SK-N-SH treated with all-trans-retinoic acid at 6 μM for 48 hours (cell line): ENCODE data around the gene GPNMB.

ENCODE experiments used
- ATAC-seq: fragments of 200-7000 bp; cut with Tn5 transposase; 3 replicates; pipeline ENCODE4 v1.9.1; 2020; ENCODE audit warnings: mild to moderate bottlenecking, moderate library complexity
- ARNTL ChIP-seq: fragments of 450-650 bp; formaldehyde crosslinking; IDR thresholded peaks from 2 replicates; pipeline ENCODE4 v1.5.0; 2020; ENCODE audit warnings: low read depth, mild to moderate bottlenecking, moderate library complexity, borderline replicate concordance
- BACH2 ChIP-seq: fragments of 250-450 bp; sonication (Bioruptor Pico); IDR thresholded peaks from 2 replicates; pipeline ENCODE4 v1.9.0; 2021; ENCODE audit warnings: mild to moderate bottlenecking, borderline replicate concordance
- CSDC2 ChIP-seq: fragments of 250-450 bp; sonication (Bioruptor Pico); IDR thresholded peaks from 2 replicates; pipeline ENCODE4 v1.5.0; 2020; ENCODE audit warnings: mild to moderate bottlenecking, moderate library complexity
- CSRNP3 ChIP-seq: fragments of 250-450 bp; sonication (Bioruptor Pico); IDR thresholded peaks from 2 replicates; pipeline ENCODE4 v1.5.1; 2021; ENCODE audit warnings: mild to moderate bottlenecking, moderate library complexity
- GLIS3 ChIP-seq: fragments of 250-450 bp; sonication (Bioruptor Pico); IDR thresholded peaks from 2 replicates; pipeline ENCODE4 v1.5.0; 2020; ENCODE audit warnings: mild to moderate bottlenecking, moderate library complexity
- ISL1 ChIP-seq: fragments of 250-450 bp; sonication (Bioruptor Pico); IDR thresholded peaks from 2 replicates; pipeline ENCODE4 v2.1.2; 2022; ENCODE audit warnings: mild to moderate bottlenecking, moderate library complexity
- OSR1 ChIP-seq: fragments of 250-450 bp; sonication (Bioruptor Pico); IDR thresholded peaks from 2 replicates; pipeline ENCODE4 v1.8.0; 2022; ENCODE audit warnings: moderate library complexity, mild to moderate bottlenecking, inconsistent platforms
- PATZ1 ChIP-seq: fragments of 250-450 bp; sonication (Bioruptor Pico); IDR thresholded peaks from 2 replicates; pipeline ENCODE4 v1.8.0; 2020; ENCODE audit warnings: mild to moderate bottlenecking, moderate library complexity, borderline replicate concordance
- PPARA ChIP-seq: fragments of 250-450 bp; sonication (Bioruptor Pico); IDR thresholded peaks from 2 replicates; pipeline ENCODE4 v1.5.0; 2020; ENCODE audit warnings: mild to moderate bottlenecking, borderline replicate concordance
- RARB ChIP-seq: fragments of 250-450 bp; sonication (Bioruptor Pico); IDR thresholded peaks from 2 replicates; pipeline ENCODE4 v1.8.0; 2021; ENCODE audit warnings: mild to moderate bottlenecking, moderate library complexity
- SNAI2 ChIP-seq: fragments of 250-450 bp; sonication (Bioruptor Pico); IDR thresholded peaks from 2 replicates; pipeline ENCODE4 v1.5.0; 2020; ENCODE audit warnings: mild to moderate bottlenecking, moderate library complexity
- TCF4 ChIP-seq: fragments of 250-450 bp; sonication (Bioruptor Pico); IDR thresholded peaks from 2 replicates; pipeline ENCODE4 v1.8.0; 2021; ENCODE audit warnings: mild to moderate bottlenecking, moderate library complexity, borderline replicate concordance
- TOX ChIP-seq: fragments of 250-450 bp; sonication (Bioruptor Pico); IDR thresholded peaks from 2 replicates; pipeline ENCODE4 v1.8.0; 2021; ENCODE audit warnings: mild to moderate bottlenecking, moderate library complexity, borderline replicate concordance
- TSHZ2 ChIP-seq: fragments of 250-450 bp; sonication (Bioruptor Pico); IDR thresholded peaks from 2 replicates; pipeline ENCODE4 v1.5.0; 2020; ENCODE audit warnings: mild to moderate bottlenecking, moderate library complexity
- ZC3H10 ChIP-seq: fragments of 250-450 bp; sonication (Bioruptor Pico); IDR thresholded peaks from 2 replicates; pipeline ENCODE4 v1.5.1; 2021; ENCODE audit warnings: mild to moderate bottlenecking, moderate library complexity
- ZFP3 ChIP-seq: fragments of 250-450 bp; sonication (Bioruptor Pico); IDR thresholded peaks from 2 replicates; pipeline ENCODE4 v1.5.0; 2020; ENCODE audit warnings: mild to moderate bottlenecking, moderate library complexity
- ZFP30 ChIP-seq: fragments of 450-650 bp; formaldehyde crosslinking; IDR thresholded peaks from 2 replicates; pipeline ENCODE4 v1.5.0; 2022; ENCODE audit warnings: mild to moderate bottlenecking, moderate library complexity
- ZNF565 ChIP-seq: fragments of 450-650 bp; formaldehyde crosslinking; conservative IDR thresholded peaks from 2 replicates; pipeline ENCODE4 v1.5.0; 2020; ENCODE audit warnings: low read depth, mild to moderate bottlenecking, moderate library complexity
- ZNF70 ChIP-seq: fragments of 450-650 bp; formaldehyde crosslinking; IDR thresholded peaks from 2 replicates; pipeline ENCODE4 v1.5.0; 2020; ENCODE audit warnings: mild to moderate bottlenecking, moderate library complexity
- ZNF8 ChIP-seq: fragments of 450-650 bp; formaldehyde crosslinking; IDR thresholded peaks from 2 replicates; pipeline ENCODE4 v1.5.0; 2020; ENCODE audit warnings: mild to moderate bottlenecking, moderate library complexity
- TF ChIP-seq, protein P1 (sequence below): fragments of 250-450 bp; sonication (Bioruptor Pico); IDR thresholded peaks from 2 replicates; pipeline ENCODE4 v1.5.1; 2020; ENCODE audit warnings: low read depth, mild to moderate bottlenecking, moderate library complexity
- TF ChIP-seq, protein P2 (sequence below): fragments of 250-450 bp; sonication (Bioruptor Pico); IDR thresholded peaks from 2 replicates; pipeline ENCODE4 v1.8.0; 2021; ENCODE audit warnings: low read depth, mild to moderate bottlenecking, moderate library complexity, borderline replicate concordance

The GPNMB gene

DNA sequence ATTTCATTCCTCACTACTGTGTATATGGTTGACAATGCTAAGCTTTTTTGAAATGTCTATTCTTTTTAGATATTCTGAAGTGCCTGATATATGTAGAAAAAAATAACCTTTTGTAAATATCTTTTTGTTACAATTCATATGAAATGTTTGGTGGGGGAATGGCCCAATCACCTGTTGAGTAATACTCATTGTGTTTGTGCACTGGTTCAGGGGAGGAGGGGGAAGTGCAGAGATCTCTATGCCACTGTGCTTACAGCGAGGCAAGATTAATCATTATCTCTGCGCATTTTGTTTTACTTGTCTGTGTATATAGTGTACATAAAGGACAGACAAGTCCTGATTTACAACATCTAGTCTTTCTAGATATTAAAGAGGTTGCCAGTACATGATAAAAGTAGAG lies 39.6 kb upstream of the GPNMB start:
- no peak for ATAC-seq
- TF ChIP-seq ZFP3 (no peak), PPARA (CRISPR knock-in tag) (no peak), CSRNP3 (CRISPR knock-in tag) (no peak), ISL1 (CRISPR knock-in tag) (no peak), RARB (CRISPR knock-in tag) (no peak), PATZ1 (CRISPR knock-in tag) (no peak), ZNF8 (CRISPR knock-in tag) (no peak), ARNTL (CRISPR knock-in tag) (no peak), OSR1 (CRISPR knock-in tag) (no peak), TCF4 (CRISPR knock-in tag) (no peak), ZFP30 (CRISPR knock-in tag) (no peak)
- TF ChIP-seq, protein P1, sequence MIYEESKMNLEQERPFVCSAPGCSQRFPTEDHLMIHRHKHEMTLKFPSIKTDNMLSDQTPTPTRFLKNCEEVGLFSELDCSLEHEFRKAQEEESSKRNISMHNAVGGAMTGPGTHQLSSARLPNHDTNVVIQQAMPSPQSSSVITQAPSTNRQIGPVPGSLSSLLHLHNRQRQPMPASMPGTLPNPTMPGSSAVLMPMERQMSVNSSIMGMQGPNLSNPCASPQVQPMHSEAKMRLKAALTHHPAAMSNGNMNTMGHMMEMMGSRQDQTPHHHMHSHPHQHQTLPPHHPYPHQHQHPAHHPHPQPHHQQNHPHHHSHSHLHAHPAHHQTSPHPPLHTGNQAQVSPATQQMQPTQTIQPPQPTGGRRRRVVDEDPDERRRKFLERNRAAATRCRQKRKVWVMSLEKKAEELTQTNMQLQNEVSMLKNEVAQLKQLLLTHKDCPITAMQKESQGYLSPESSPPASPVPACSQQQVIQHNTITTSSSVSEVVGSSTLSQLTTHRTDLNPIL: no peak

- TF ChIP-seq TCF4 (CRISPR knock-in tag) (no peak), ZC3H10 (no peak), SNAI2 (CRISPR knock-in tag) (no peak), ZFP30 (CRISPR knock-in tag) (no peak), GLIS3 (CRISPR knock-in tag) (no peak), PATZ1 (CRISPR knock-in tag) (no peak), CSRNP3 (CRISPR knock-in tag) (no peak), RARB (CRISPR knock-in tag) (no peak), ZNF565 (no peak), ZNF8 (CRISPR knock-in tag) (no peak), BACH2 (CRISPR knock-in tag) (no peak), ZFP3 (no peak), ZNF70 (CRISPR knock-in tag) (no peak), TOX (CRISPR knock-in tag) (no peak), ISL1 (CRISPR knock-in tag) (no peak), TSHZ2 (no peak), PPARA (CRISPR knock-in tag) (no peak), CSDC2 (CRISPR knock-in tag) (no peak)
- TF ChIP-seq, protein P1: no peak
- TF ChIP-seq, protein P2, sequence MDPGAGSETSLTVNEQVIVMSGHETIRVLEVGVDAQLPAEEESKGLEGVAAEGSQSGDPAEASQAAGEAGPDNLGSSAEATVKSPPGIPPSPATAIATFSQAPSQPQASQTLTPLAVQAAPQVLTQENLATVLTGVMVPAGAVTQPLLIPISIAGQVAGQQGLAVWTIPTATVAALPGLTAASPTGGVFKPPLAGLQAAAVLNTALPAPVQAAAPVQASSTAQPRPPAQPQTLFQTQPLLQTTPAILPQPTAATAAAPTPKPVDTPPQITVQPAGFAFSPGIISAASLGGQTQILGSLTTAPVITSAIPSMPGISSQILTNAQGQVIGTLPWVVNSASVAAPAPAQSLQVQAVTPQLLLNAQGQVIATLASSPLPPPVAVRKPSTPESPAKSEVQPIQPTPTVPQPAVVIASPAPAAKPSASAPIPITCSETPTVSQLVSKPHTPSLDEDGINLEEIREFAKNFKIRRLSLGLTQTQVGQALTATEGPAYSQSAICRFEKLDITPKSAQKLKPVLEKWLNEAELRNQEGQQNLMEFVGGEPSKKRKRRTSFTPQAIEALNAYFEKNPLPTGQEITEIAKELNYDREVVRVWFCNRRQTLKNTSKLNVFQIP (CRISPR knock-in tag): no peak
These were observed 38.7 kb upstream of the GPNMB start for GRCh38 chr7:23207884-23208283.

More at GRCh38 chr7:23207884-23208283, 38.7 kb upstream of the GPNMB start:
- no peak for ATAC-seq
